ENCODE data around the gene ZFP91. TPM values are rescaled to one million over a fixed set of nuclear protein-coding genes. Genes with fewer than 3 reads are reported as not detected.

ZFP91 gene
- total RNA-seq, 4 donors from 2014 or later = 19.2 to 57.7 (median 48.9) TPM

GRCh38 chr11:58626934-58627483 is 48.1 kb downstream of the ZFP91 start:
- no peaks in the 10 kb centered on the region for H3K36me3 ChIP-seq
- H3K27ac ChIP-seq = no peak overlapping the region

GRCh38 chr11:58628446-58628845 is 49.6 kb downstream of the ZFP91 start:
- DNase-seq = no peak
- no peak overlapping the region for H3K27ac ChIP-seq
- H3K36me3 ChIP-seq = no peaks in the 10 kb centered on the region
- intact Hi-C loops (cut with DNase I; ENCODE audit: low total_unique reads) = no loop called here
- no peaks in the 10 kb centered on the region for H3K9me3 ChIP-seq
- no peak overlapping the region for H3K4me3 ChIP-seq
- H3K27me3 ChIP-seq = no peaks in the 10 kb centered on the region
- TF ChIP-seq POLR2A (IDR thresholded peaks at IDR 0.05) = no peak
- TF ChIP-seq CTCF (IDR thresholded peaks at IDR 0.05) = no peak
- peaks cover 0 to 3% of the 10 kb centered on the region in 2 donors for H3K4me1 ChIP-seq

More at GRCh38 chr11:58626934-58627483, 48.1 kb downstream of the ZFP91 start:
- no peak overlapping the region for H3K4me3 ChIP-seq
- H3K4me1 ChIP-seq = peaks cover 0 to 3% of the 10 kb centered on the region in 2 donors
- intact Hi-C loops (cut with DNase I; ENCODE audit: low total_unique reads) = no loop called here
- no peaks in the 10 kb centered on the region for H3K27me3 ChIP-seq
- TF ChIP-seq POLR2A (IDR thresholded peaks at IDR 0.05) = no peak
- TF ChIP-seq CTCF (IDR thresholded peaks at IDR 0.05) = no peak
- H3K9me3 ChIP-seq = no peaks in the 10 kb centered on the region
- no peak for DNase-seq

GRCh38 chr11:58629857-58630256 is 51.0 kb downstream of the ZFP91 start:
- Histone ChIP-seq H3K4me1 (peaks cover 0 to 3% of the 10 kb centered on the region in 2 donors), H3K9me3 (no peaks in the 10 kb centered on the region), H3K36me3 (no peaks in the 10 kb centered on the region), H3K4me3 (no peak overlapping the region), H3K27ac (no peak overlapping the region), H3K27me3 (no peaks in the 10 kb centered on the region)
- intact Hi-C loops (cut with DNase I; ENCODE audit: low total_unique reads) = no loop called here
- no peak for DNase-seq
- TF ChIP-seq POLR2A (IDR thresholded peaks at IDR 0.05) (no peak), CTCF (IDR thresholded peaks at IDR 0.05) (peak in 1 of 4 experiments; percentile 39)

GRCh38 chr11:58631378-58631777 is 52.5 kb downstream of the ZFP91 start:
- intact Hi-C loops (cut with DNase I; ENCODE audit: low total_unique reads) = no loop called here
- Histone ChIP-seq H3K4me1 (peaks cover 0 to 3% of the 10 kb centered on the region in 2 donors), H3K4me3 (no peak overlapping the region), H3K27me3 (no peaks in the 10 kb centered on the region), H3K27ac (no peak overlapping the region), H3K36me3 (no peaks in the 10 kb centered on the region), H3K9me3 (no peaks in the 10 kb centered on the region)
- TF ChIP-seq CTCF (IDR thresholded peaks at IDR 0.05) (no peak), POLR2A (IDR thresholded peaks at IDR 0.05) (no peak)
- DNase-seq = no peak

- H3K27ac ChIP-seq = no peak overlapping the region
- H3K4me3 ChIP-seq = no peak overlapping the region
- no peak for TF ChIP-seq CTCF (IDR thresholded peaks at IDR 0.05)
- no peak for TF ChIP-seq POLR2A (IDR thresholded peaks at IDR 0.05)
- H3K9me3 ChIP-seq = no peaks in the 10 kb centered on the region
- H3K4me1 ChIP-seq = peaks cover 0 to 2% of the 10 kb centered on the region in 2 donors
- H3K27me3 ChIP-seq = no peaks in the 10 kb centered on the region
- no peak for DNase-seq
- intact Hi-C loops (cut with DNase I; ENCODE audit: low total_unique reads) = no loop called here
- H3K36me3 ChIP-seq = no peaks in the 10 kb centered on the region
These were observed 53.6 kb downstream of the ZFP91 start for GRCh38 chr11:58632510-58632909.

Measured in uterus (tissue), 4 donors.